Measurements from ENCODE around the gene MLLT10. TPM values are rescaled to one million over a fixed set of nuclear protein-coding genes. Genes with fewer than 3 reads are reported as not detected.

MLLT10 gene
- total RNA-seq, 4 donors from 2014 or later, result 40.1 to 57.8 (median 47.5) TPM

GRCh38 chr10:21638681-21639080 lies 104.6 kb downstream of the MLLT10 start:
- TF ChIP-seq, protein P1, sequence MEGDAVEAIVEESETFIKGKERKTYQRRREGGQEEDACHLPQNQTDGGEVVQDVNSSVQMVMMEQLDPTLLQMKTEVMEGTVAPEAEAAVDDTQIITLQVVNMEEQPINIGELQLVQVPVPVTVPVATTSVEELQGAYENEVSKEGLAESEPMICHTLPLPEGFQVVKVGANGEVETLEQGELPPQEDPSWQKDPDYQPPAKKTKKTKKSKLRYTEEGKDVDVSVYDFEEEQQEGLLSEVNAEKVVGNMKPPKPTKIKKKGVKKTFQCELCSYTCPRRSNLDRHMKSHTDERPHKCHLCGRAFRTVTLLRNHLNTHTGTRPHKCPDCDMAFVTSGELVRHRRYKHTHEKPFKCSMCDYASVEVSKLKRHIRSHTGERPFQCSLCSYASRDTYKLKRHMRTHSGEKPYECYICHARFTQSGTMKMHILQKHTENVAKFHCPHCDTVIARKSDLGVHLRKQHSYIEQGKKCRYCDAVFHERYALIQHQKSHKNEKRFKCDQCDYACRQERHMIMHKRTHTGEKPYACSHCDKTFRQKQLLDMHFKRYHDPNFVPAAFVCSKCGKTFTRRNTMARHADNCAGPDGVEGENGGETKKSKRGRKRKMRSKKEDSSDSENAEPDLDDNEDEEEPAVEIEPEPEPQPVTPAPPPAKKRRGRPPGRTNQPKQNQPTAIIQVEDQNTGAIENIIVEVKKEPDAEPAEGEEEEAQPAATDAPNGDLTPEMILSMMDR (IDR thresholded peaks at IDR 0.05; ENCODE audit: low read depth), result no peak

- TF ChIP-seq, protein P1 (IDR thresholded peaks at IDR 0.05; ENCODE audit: low read depth), result no peak
Measured at GRCh38 chr10:21648040-21648439, 114.0 kb downstream of the MLLT10 start.

- TF ChIP-seq, protein P1 (IDR thresholded peaks at IDR 0.05; ENCODE audit: low read depth), result no peak
Measured at GRCh38 chr10:21649454-21649872, 115.4 kb downstream of the MLLT10 start.

GRCh38 chr10:21650353-21650752 lies 116.3 kb downstream of the MLLT10 start:
- TF ChIP-seq, protein P1 (IDR thresholded peaks at IDR 0.05; ENCODE audit: low read depth), result no peak

- TF ChIP-seq, protein P1 (IDR thresholded peaks at IDR 0.05; ENCODE audit: low read depth), result no peak
Measured at GRCh38 chr10:21655236-21655635, 121.2 kb downstream of the MLLT10 start.

DNA sequence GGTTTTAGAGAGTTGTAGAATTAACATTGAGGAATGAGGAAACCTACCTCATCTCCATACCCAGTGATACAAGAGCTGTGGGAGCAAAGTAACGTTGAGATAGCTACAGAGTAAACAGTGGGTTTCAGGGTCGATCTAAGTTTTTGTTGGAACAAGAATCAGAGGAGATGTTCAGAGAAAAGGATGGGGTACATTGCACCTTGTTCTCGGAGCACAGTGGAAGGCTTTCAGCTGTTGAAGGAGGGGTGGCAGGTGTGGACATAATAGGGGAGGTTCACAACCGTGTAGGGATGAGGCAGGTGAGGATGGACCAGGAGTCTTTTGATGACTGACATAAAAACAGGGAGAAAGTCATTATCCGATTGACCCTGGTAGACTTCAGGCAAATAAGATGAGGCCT lies 121.7 kb downstream of the MLLT10 start:
- TF ChIP-seq, protein P1 (IDR thresholded peaks at IDR 0.05; ENCODE audit: low read depth), result no peak

- TF ChIP-seq, protein P1 (IDR thresholded peaks at IDR 0.05; ENCODE audit: low read depth), result no peak
Measured at GRCh38 chr10:21661087-21661486, 127.1 kb downstream of the MLLT10 start.

All from subcutaneous adipose tissue (tissue), 4 donors.